Activated B cell treated with CpG ODN at 0.5 μM for 24 hours (primary cell): ENCODE results near the gene RABIF. TPM values are rescaled to one million over a fixed set of nuclear protein-coding genes. Genes with fewer than 3 reads are reported as not detected.

Experiments
- ATAC-seq: fragments of 200-7000 bp; cut with Tn5 transposase; one replicate; pipeline ENCODE4 v1.10.0; 2021; ENCODE audit warnings: low read depth, mild to moderate bottlenecking, moderate library complexity
- CTCF ChIA-PET: fragments of 350-600 bp; sonication (Branson Sonifier 250); formaldehyde crosslinking; loops from one replicate; lab custom pipeline; 2021; ENCODE audit warnings: antibody characterized with exemption; lab: Charles Lee
- POLR2A ChIA-PET: fragments of 350-600 bp; sonication (Branson Sonifier 250); formaldehyde crosslinking; loops from one replicate; lab custom pipeline; 2021; ENCODE audit warnings: antibody characterized with exemption; lab: Charles Lee
- DNase-seq: peaks from one replicate; pipeline ENCODE4 v3.0.0; 2022
- H3K27ac Mint-ChIP-seq: one replicate; pipeline ENCODE4 v1.8.0; 2020; ENCODE audit warnings: mixed read lengths
- H3K27me3 Mint-ChIP-seq: one replicate; pipeline ENCODE4 v1.8.0; 2021; ENCODE audit warnings: mixed read lengths
- H3K36me3 Mint-ChIP-seq: one replicate; pipeline ENCODE4 v1.8.0; 2021; ENCODE audit warnings: low read depth, mixed read lengths
- H3K4me1 Mint-ChIP-seq: one replicate; pipeline ENCODE4 v1.8.0; 2021; ENCODE audit warnings: mixed read lengths
- H3K4me3 Mint-ChIP-seq: one replicate; pipeline ENCODE4 v1.8.0; 2020; ENCODE audit warnings: mild to moderate bottlenecking, mixed read lengths
- H3K9me3 Mint-ChIP-seq: one replicate; pipeline ENCODE4 v1.8.0; 2020; ENCODE audit warnings: mixed read lengths
- CTCF ChIP-seq: fragments of 200-600 bp; IDR thresholded peaks from one replicate; pipeline ENCODE4 v1.8.0; 2022; ENCODE audit warnings: antibody characterized with exemption, mild to moderate bottlenecking
- intact Hi-C: fragments of 100-400 bp; cut with micrococcal nuclease; formaldehyde crosslinking; loops from one replicate; pipeline ENCODE4 v1.15.1; 2024
- total RNA-seq: library from RNA; stranded (reverse); gene quantifications from 2 replicates; pipeline ENCODE4 v1.2.3, GENCODE V29; 2022

RABIF gene
- total RNA-seq, 1 donor from 2014 or later = 13.2 TPM

GRCh38 chr1:202873026-202873425, 15.9 kb downstream of the RABIF start:
- POLR2A ChIA-PET = no interaction called here
- H3K9me3 Mint-ChIP-seq = no peaks in the 10 kb centered on the region
- CTCF ChIA-PET = no interaction called here
- TF ChIP-seq CTCF = no peak
- H3K4me1 Mint-ChIP-seq = no peaks in the 10 kb centered on the region
- DNase-seq = no peak
- H3K27ac Mint-ChIP-seq = no peak overlapping the region
- no peak overlapping the region for H3K4me3 Mint-ChIP-seq
- ATAC-seq = no peak
- intact Hi-C loops = no loop called here
- H3K36me3 Mint-ChIP-seq = peaks cover 9% of the 10 kb centered on the region
- peaks cover 2% of the 10 kb centered on the region for H3K27me3 Mint-ChIP-seq

- H3K27me3 Mint-ChIP-seq = peaks cover 6% of the 10 kb centered on the region
- intact Hi-C loops = no loop called here
- no peaks in the 10 kb centered on the region for H3K9me3 Mint-ChIP-seq
- ATAC-seq = no peak
- no peak overlapping the region for H3K4me3 Mint-ChIP-seq
- H3K27ac Mint-ChIP-seq = no peak overlapping the region
- CTCF ChIA-PET = interaction anchor here (0.7 kb wide), 1 partner anchor 119 kb away, joined by 4 read pairs; no protein-coding TSS in a partner anchor
- POLR2A ChIA-PET = no interaction called here
- H3K36me3 Mint-ChIP-seq = peaks cover 6% of the 10 kb centered on the region
- no peak for TF ChIP-seq CTCF
- H3K4me1 Mint-ChIP-seq = no peaks in the 10 kb centered on the region
- no peak for DNase-seq
These were observed 17.6 kb downstream of the RABIF start for GRCh38 chr1:202871367-202871766.

GRCh38 chr1:202862679-202863560, 26.0 kb downstream of the RABIF start:
- no peak overlapping the region for H3K4me3 Mint-ChIP-seq
- POLR2A ChIA-PET = interaction anchor here (2.2 kb wide), 1 partner anchor 26 kb away, joined by 8 read pairs; the partner anchor contains the start of gene RABIF
- no peaks in the 10 kb centered on the region for H3K9me3 Mint-ChIP-seq
- TF ChIP-seq CTCF = no peak
- H3K27ac Mint-ChIP-seq = no peak overlapping the region
- ATAC-seq (no peak), DNase-seq (no peak)
- no peaks in the 10 kb centered on the region for H3K36me3 Mint-ChIP-seq
- H3K4me1 Mint-ChIP-seq = peaks cover 13% of the 10 kb centered on the region
- intact Hi-C loops = no loop called here
- H3K27me3 Mint-ChIP-seq = peaks cover 18% of the 10 kb centered on the region
- CTCF ChIA-PET = no interaction called here

- peak; percentile 96 for ATAC-seq
- intact Hi-C loops = loop anchor here (2.0 kb wide), 1 partner anchor 51 kb away; the partner anchor contains the start of gene PCAT6
- Mint-ChIP-seq H3K4me1 (peaks cover 13% of the 10 kb centered on the region), H3K9me3 (no peaks in the 10 kb centered on the region), H3K36me3 (no peaks in the 10 kb centered on the region), H3K27me3 (peaks cover 14% of the 10 kb centered on the region), H3K4me3 (peak overlapping the region; percentile 89), H3K27ac (peak overlapping the region; percentile 3)
- peak; percentile 50 for DNase-seq
- POLR2A ChIA-PET = interaction anchor here (2.2 kb wide), 1 partner anchor 27 kb away, joined by 8 read pairs; the partner anchor contains the start of gene RABIF
- TF ChIP-seq CTCF = no peak
- CTCF ChIA-PET = no interaction called here
These were observed 27.4 kb downstream of the RABIF start for GRCh38 chr1:202861420-202862132.
